GM10847 (cell line): ENCODE results near the gene RASSF10.

Experiments
- POLR2A ChIP-seq: IDR thresholded peaks from 2 replicates; pipeline ENCODE4 v1.6.1; 2011; ENCODE audit not compliant: insufficient read length; ENCODE audit errors: extremely low read depth

Gene RASSF10

DNA sequence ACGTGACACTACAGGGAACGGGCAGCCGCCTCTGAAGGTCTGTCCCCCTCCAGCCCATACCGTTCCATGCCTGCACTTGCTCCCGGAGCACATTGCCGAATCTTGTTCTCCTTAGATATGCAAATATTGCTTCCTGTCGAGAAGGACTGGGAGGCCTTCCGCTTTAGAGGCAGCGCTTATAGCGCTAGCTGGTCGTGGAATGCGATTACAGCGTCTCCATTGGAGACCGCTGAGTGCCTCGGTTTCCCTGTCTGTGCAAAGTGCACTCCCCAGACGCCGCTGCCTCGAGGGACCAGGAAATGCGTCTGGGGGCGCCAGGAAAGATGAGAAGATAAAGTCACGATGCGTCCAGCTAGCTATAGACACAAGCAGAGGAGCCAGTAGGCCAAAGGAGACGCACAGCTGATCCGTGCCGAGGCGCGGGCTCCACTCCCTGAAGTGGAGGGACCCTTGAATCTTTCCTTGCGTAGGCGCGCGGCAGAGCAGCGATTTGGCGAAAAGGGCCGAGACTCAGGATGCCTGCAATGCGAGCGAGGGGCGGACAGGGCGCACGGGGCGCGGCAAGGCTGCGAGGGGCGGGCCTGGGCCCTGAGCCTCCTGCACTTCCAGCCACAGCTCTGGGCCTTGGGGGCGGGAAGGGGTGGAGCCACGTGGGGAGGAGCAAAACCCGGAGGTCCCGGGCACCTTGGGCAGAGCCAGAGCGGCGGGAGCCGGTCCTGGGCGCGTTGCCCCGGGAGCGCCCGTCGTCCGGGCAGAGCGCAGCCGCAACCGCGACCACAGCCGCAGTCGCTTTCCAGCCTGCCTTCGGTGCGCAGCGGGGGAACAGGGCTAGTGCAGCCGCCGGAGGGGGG lies at the start of gene RASSF10:
RASSF10 (plus strand) TSS at position 692 of the 851 bp plus-strand sequence. CDS start 261 bp downstream, outside the sequence.
- no peak for TF ChIP-seq POLR2A

- TF ChIP-seq POLR2A, result no peak
Observed at GRCh38 chr11:12961615-12962014, 47.5 kb upstream of the RASSF10 start.

DNA sequence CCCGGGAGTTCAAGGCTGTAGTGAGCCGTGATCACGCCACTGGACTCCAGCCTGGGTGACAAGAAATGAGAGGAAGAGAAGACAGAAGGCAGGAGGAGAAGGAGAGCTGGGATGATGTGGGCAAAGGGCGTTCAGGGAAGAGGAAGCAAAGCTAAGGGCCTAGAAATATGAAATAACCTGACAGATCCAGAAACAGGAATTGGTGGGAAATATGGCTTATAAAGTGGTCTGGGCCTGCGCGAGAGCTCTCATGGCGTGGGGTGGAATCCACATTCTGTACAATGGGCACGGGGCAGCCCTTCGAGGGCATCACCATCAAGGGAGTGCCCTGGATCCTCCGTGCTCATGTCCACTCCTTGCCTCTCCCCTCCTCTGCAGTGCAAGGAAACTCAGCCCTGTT lies 46.8 kb upstream of the RASSF10 start:
- no peak for TF ChIP-seq POLR2A

- TF ChIP-seq POLR2A, result no peak
Observed at GRCh38 chr11:12963051-12963450, 46.1 kb upstream of the RASSF10 start.

DNA sequence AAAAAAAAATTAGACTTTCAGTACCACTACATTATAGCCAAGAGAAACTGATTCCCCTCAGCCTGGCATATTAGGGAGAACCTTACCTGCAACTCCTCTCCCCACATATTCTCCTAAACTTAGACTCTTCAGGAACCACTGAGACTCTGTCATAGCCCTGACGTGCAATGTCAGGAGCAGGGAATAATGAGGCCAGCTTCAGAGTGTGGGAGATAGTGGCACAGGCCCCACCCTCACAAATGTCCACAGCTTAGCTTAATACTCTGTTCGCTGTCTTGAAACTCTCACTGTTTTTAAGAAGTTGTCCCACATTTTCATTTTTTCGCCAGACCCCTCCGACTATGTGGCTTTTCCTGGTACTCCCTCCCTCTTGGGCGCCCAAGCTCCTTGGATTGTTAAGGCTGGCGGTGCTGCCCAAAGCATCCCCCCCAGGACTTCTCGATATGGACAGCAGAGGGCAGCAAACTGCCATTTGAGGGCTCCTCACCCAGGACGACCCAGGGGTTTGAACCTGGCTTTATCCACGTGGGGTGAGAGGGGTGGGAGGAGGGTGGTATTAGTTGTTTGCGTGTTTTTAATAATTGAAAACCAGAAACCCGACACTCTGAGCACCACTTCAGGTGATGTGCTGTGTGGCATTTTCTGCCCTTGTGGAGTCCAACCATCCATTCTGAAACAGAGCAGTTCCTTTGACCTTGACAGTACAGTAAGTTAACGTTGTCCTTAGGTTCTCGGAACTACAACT lies 45.2 kb upstream of the RASSF10 start:
- no peak for TF ChIP-seq POLR2A

- no peak for TF ChIP-seq POLR2A
Observed at GRCh38 chr11:12964650-12965049, 44.5 kb upstream of the RASSF10 start.

DNA sequence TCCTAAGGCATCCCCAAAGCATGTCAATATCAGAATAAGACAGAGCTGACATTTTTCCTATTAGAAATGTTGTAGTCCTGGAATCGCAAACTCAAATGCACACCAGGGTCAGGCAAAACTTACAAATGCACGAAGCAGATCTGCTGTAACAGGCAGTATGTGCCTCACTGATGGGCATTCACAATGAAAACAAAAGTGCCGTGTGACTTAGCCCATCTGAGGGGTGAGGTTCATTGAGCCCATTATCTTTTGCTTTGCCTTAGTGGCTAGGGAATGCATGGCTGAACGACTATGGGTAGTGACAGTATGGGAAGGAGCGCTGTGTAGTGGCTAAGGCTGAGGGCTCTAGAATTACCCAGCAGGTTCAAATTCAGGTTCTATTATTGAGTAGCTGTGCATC lies 43.1 kb upstream of the RASSF10 start:
- TF ChIP-seq POLR2A, result no peak

- no peak for TF ChIP-seq POLR2A
Observed at GRCh38 chr11:12968101-12968500, 41.0 kb upstream of the RASSF10 start.

DNA sequence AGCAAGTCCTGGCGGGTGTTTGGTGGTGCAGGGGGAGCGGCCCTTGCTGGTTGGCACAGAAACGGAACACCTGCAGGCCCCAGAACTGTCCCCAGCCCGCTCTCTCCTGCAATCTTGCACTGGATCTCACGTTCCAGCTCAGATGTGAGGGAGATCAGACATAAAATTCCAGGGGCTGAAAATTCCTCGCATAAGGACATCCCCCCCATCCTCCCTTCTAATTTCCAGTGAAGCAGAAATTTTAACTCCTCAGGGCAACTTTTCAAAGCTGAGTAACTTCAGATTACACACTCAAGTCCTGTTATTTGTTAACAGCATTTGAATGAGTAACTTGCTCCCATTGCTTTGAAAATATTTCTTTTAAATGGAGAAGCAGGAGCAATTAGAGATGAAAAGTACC lies 40.3 kb upstream of the RASSF10 start:
- TF ChIP-seq POLR2A, result no peak

DNA sequence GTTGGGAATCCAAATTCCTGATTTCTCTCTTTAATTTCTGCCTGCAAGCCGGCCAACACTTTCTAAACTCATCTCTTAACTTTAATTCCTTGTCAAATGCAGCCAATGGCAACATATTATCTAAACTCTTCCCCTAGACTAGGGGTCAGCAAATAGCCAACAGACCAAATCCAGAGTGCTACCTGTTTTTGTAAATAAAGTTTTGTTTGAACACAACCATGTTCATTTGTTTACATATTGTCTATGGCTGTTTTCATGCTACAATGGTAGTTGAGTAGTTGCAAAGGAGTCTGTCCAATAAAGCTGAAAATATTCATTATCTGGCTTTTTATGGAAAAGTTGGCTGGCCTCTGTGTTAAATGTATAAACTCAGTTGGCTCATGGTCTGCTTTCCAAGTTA lies 37.2 kb upstream of the RASSF10 start:
- no peak for TF ChIP-seq POLR2A

DNA sequence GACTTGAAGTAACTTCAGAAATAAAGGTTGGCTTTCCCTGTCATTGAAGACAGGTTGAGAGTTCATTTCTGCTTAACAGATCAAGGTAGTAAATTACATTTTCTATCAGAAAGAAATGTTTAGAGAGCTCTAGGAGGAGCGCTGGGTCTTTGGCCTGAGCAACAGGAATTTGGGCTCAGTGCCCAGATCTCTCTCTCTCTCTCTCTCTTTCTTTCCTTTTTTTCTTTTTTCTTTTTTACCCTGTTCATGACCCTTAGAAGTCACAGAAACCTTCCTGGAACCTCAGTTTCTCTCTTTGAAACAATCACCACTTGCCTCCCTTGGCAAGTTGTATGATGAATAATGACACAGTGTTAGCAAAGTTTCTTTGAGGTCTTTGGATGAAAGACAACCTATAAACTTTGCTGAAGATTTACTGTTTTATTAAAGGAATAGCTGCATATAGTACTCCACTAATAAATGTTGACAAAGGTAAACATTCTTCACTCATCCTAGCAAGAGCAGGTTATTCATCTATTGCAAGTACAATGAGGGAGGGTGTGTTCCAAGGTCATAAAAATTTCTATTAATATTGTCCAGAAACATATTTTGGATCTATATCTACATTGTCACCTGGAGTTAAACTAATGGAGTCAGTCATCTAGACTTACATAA lies 35.5 kb upstream of the RASSF10 start:
- no peak for TF ChIP-seq POLR2A

GRCh38 chr11:12975195-12975594 lies 33.9 kb upstream of the RASSF10 start:
- no peak for TF ChIP-seq POLR2A

GRCh38 chr11:12979928-12980689 lies 29.0 kb upstream of the RASSF10 start:
- no peak for TF ChIP-seq POLR2A

DNA sequence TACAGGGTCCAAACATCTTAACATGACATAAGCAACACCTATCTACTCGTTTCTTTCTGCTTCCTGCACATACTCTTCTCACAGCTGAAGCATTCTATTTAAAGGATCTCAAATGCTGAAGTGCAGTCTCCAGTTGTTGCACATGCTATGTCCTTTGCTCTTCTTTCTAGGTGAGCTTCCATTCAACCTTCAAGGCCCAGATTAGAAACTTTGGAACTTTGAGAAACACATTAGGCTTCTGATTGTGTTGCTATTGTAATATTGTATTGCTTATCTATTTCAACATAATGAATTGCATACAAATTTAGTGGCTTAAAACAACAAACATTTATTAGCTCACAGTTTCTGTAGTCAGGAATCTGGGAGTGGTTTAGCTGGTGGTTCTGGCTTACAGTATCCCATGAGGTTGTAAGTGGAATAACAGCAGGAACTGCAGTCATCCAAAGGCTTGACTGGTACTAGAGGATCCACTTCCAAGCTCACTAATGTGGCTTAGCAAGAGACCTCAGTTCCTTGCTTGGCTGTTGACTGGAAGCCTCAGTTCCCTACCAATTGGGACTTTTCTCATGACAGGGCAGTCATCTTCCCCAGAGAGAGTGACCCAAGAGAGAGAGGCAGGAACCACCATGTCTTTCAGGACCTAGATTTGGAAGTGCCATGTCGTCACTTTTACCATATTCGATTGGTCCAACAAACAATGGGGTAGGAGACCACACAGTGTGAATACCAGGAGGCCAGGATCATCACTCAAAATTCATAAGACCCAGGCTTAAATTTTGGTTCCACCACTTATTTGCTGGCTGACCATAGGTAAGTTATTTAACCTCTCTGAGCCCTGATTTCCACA lies 27.2 kb upstream of the RASSF10 start:
- no peak for TF ChIP-seq POLR2A

- no peak for TF ChIP-seq POLR2A
Observed at GRCh38 chr11:12983336-12983735, 25.8 kb upstream of the RASSF10 start.
